PC-3 (cell line): Measurements from ENCODE around the gene MS4A8.

Source experiments
- CTCF ChIP-seq: fragments of 300-600 bp; sonication (generic); conservative IDR thresholded peaks from 2 replicates; pipeline ENCODE4 v1.5.1; 2017; ENCODE audit warnings: antibody characterized with exemption, low read depth, mild to moderate bottlenecking, low read length
- EZH2 ChIP-seq: fragments of 300-600 bp; sonication (generic); IDR thresholded peaks from one replicate; pipeline ENCODE4 v1.6.1; 2017; ENCODE audit warnings: antibody characterized with exemption, mild to moderate bottlenecking, low read length; ENCODE audit not compliant: unreplicated experiment
- EZH2phosphoT487 ChIP-seq: fragments of 300-600 bp; sonication (generic); IDR thresholded peaks from 2 replicates; pipeline ENCODE4 v1.6.1; 2018; ENCODE audit warnings: mild to moderate bottlenecking, antibody characterized with exemption, low read length, borderline replicate concordance

GRCh38 chr11:60691661-60692060 is 7.8 kb upstream of the MS4A8 start:
- TF ChIP-seq EZH2, result no peak
- no peak for TF ChIP-seq CTCF
- TF ChIP-seq EZH2phosphoT487, result no peak
